ENCODE data around the gene TEAD1.

TEAD1 gene

GRCh38 chr11:12686246-12687060 is 12.2 kb downstream of the TEAD1 start:
- DNase-seq (ENCODE audit: low read depth in 2 of 2), result no peak

- DNase-seq (ENCODE audit: low read depth in 2 of 2), result no peak
Observed at GRCh38 chr11:12687216-12687623, 13.0 kb downstream of the TEAD1 start.

- DNase-seq (ENCODE audit: low read depth in 2 of 2), result no peak
Observed at GRCh38 chr11:12687740-12688139, 13.5 kb downstream of the TEAD1 start.

GRCh38 chr11:12689029-12689755 is 15.0 kb downstream of the TEAD1 start:
- DNase-seq (ENCODE audit: low read depth in 2 of 2), result no peak

- no peak for DNase-seq (ENCODE audit: low read depth in 2 of 2)
Observed at GRCh38 chr11:12690663-12691062, 16.4 kb downstream of the TEAD1 start.

- no peak for DNase-seq (ENCODE audit: low read depth in 2 of 2)
Observed at GRCh38 chr11:12691473-12691872, 17.3 kb downstream of the TEAD1 start.

- DNase-seq (ENCODE audit: low read depth in 2 of 2), result no peak
Observed at GRCh38 chr11:12692229-12693075, 18.2 kb downstream of the TEAD1 start.

- DNase-seq (ENCODE audit: low read depth in 2 of 2), result no peak
Observed at GRCh38 chr11:12693094-12693478, 18.9 kb downstream of the TEAD1 start.

GRCh38 chr11:12693479-12694182 is 19.4 kb downstream of the TEAD1 start:
- DNase-seq (ENCODE audit: low read depth in 2 of 2), result no peak

- DNase-seq (ENCODE audit: low read depth in 2 of 2), result no peak
Observed at GRCh38 chr11:12694183-12694531, 19.9 kb downstream of the TEAD1 start.

GRCh38 chr11:12695221-12695794 is 21.1 kb downstream of the TEAD1 start:
- DNase-seq (ENCODE audit: low read depth in 2 of 2), result no peak

- DNase-seq (ENCODE audit: low read depth in 2 of 2), result no peak
Observed at GRCh38 chr11:12695873-12696272, 21.7 kb downstream of the TEAD1 start.

- DNase-seq (ENCODE audit: low read depth in 2 of 2), result no peak
Observed at GRCh38 chr11:12696911-12697581, 22.8 kb downstream of the TEAD1 start.

- DNase-seq (ENCODE audit: low read depth in 2 of 2), result no peak
Observed at GRCh38 chr11:12698048-12698447, 23.8 kb downstream of the TEAD1 start.

GRCh38 chr11:12701811-12702592 is 27.8 kb downstream of the TEAD1 start:
- DNase-seq (ENCODE audit: low read depth in 2 of 2), result no peak

GRCh38 chr11:12702999-12703453 is 28.8 kb downstream of the TEAD1 start:
- DNase-seq (ENCODE audit: low read depth in 2 of 2), result no peak

GRCh38 chr11:12704049-12704448 is 29.8 kb downstream of the TEAD1 start:
- no peak for DNase-seq (ENCODE audit: low read depth in 2 of 2)

GRCh38 chr11:12705874-12706273 is 31.7 kb downstream of the TEAD1 start:
- DNase-seq (ENCODE audit: low read depth in 2 of 2), result no peak

- DNase-seq (ENCODE audit: low read depth in 2 of 2), result no peak
Observed at GRCh38 chr11:12706545-12707499, 32.6 kb downstream of the TEAD1 start.
